Thyroid gland (tissue), 4 donors: ENCODE data around the gene ZSCAN1. TPM values are rescaled to one million over a fixed set of nuclear protein-coding genes. Genes with fewer than 3 reads are reported as not detected.

ENCODE experiments used
- DNase-seq, 2 donors: peaks; one replicate each; pipeline ENCODE4 v3.0.0-alpha.2; 2019
- H3K27ac ChIP-seq, 3 donors: fragments of 200-600 bp; sonication (generic); 1 replicate in 2 of 3; 2 replicates in 1 of 3; pipeline ENCODE4 v1.5.1; 2016 to 2019; ENCODE audit warnings: mild to moderate bottlenecking in 1 of 3, moderate library complexity in 1 of 3
- H3K27me3 ChIP-seq: fragments of 200-600 bp; sonication (generic); one replicate; pipeline ENCODE4 v1.5.1; 2019
- H3K36me3 ChIP-seq, 2 donors: fragments of 200-600 bp; sonication (generic); one replicate each; pipeline ENCODE4 v1.5.1; 2016 to 2019
- H3K4me1 ChIP-seq, 2 donors: fragments of 200-600 bp; sonication (generic); one replicate each; pipeline ENCODE4 v1.5.1; 2017 to 2019
- H3K4me3 ChIP-seq, 3 donors: fragments of 200-600 bp; sonication (generic); replicated peaks in 1 of 3; 1 replicate in 2 of 3; 2 replicates in 1 of 3; pipeline ENCODE4 v1.5.1; 2016; ENCODE audit warnings: mild to moderate bottlenecking in 1 of 3
- H3K9me3 ChIP-seq: fragments of 200-600 bp; sonication (generic); one replicate; pipeline ENCODE4 v1.5.1; 2017
- CTCF ChIP-seq, 6 experiments: fragments of 200-600 bp in 3 of 6; fragments of 450-650 bp in 3 of 6; sonication (generic) in 3 of 6; IDR thresholded peaks; one replicate each; pipeline ENCODE4 v1.5.1; 2016 to 2019; ENCODE audit warnings: antibody characterized with exemption in 6 of 6, mild to moderate bottlenecking in 2 of 6, inconsistent platforms in 1 of 6, moderate library complexity in 1 of 6
- POLR2A ChIP-seq, 2 donors: fragments of 450-650 bp; IDR thresholded peaks; one replicate each; pipeline ENCODE4 v1.6.1; 2017; ENCODE audit warnings: antibody characterized with exemption in 2 of 2, mild to moderate bottlenecking in 2 of 2, moderate library complexity in 1 of 2
- WGBS, 2 donors: methylation state at CpG; one replicate each; pipeline ENCODE4 v1.1.5; 2017; 5-methylcytosine and 5-hydroxymethylcytosine counted together
- intact Hi-C: fragments of 100-400 bp; cut with DNase I; formaldehyde crosslinking; loops from one replicate; pipeline ENCODE4 v1.15.1; 2023
- total RNA-seq, 4 donors: library from RNA; depleted of rRNA; stranded (reverse); fragments of >200 nt; gene quantifications; one replicate each; pipeline ENCODE4 v1.2.3, GENCODE V29; 2016

The ZSCAN1 gene
- total RNA-seq, 4 donors from 2014 or later: 0.88 to 7.5 (median 3.4) TPM

- Histone ChIP-seq H3K36me3 (no peaks in the 10 kb centered on the region), H3K4me1 (peaks cover 12 to 19% of the 10 kb centered on the region in 2 donors), H3K4me3 (peak overlapping the region in 2 of 3 donors; percentile 87 to 96), H3K9me3 (no peaks in the 10 kb centered on the region), H3K27me3 (no peaks in the 10 kb centered on the region), H3K27ac (peak overlapping the region; percentile 94 to 98 (median 97))
- WGBS, 2 donors: 14 to 18% methylated on average over 2 of the region's 2 CpGs
- intact Hi-C loops: loop anchor here (5.0 kb wide), 2 partner anchors 59 to 81 kb away; no protein-coding TSS in a partner anchor
- no peak for TF ChIP-seq POLR2A (IDR thresholded peaks at IDR 0.05)
- no peak for TF ChIP-seq CTCF (IDR thresholded peaks at IDR 0.05)
- DNase-seq: no peak
These were observed 64.8 kb downstream of the ZSCAN1 start for GRCh38 chr19:58098682-58098998.

Other genes starting within 250 kb of the ZSCAN1 start
- gene ZNF552, start 219.1 kb upstream of the ZSCAN1 start, total RNA-seq: 10 to 100 TPM in 2 of 4 donors, 1 to 10 TPM in 2; 5.3 to 13.6 (median 10.2) TPM
- 10 to 100 TPM; 21.8 to 35.8 (median 23.9) TPM for gene ZNF587B, start 203.7 kb upstream of the ZSCAN1 start, total RNA-seq
- 10 to 100 TPM; 15.9 to 36.5 (median 24.4) TPM for gene ZNF587, start 184.2 kb upstream of the ZSCAN1 start, total RNA-seq
- gene ZNF814, start 145.0 kb upstream of the ZSCAN1 start, total RNA-seq: 10 to 100 TPM; 25.6 to 41.4 (median 31.6) TPM
- 10 to 100 TPM; 17.7 to 33.0 (median 25.1) TPM for gene ZNF417, start 117.4 kb upstream of the ZSCAN1 start, total RNA-seq
- 10 to 100 TPM in 3 of 4 donors, 1 to 10 TPM in 1; 9.3 to 17.2 (median 11.7) TPM for gene ZNF418, start 98.6 kb upstream of the ZSCAN1 start, total RNA-seq
- gene ZNF256, start 86.3 kb upstream of the ZSCAN1 start, total RNA-seq: 10 to 100 TPM in 1 of 4 donors, 1 to 10 TPM in 3; 5.7 to 11.1 (median 6.3) TPM
- gene C19orf18, start 59.5 kb upstream of the ZSCAN1 start, total RNA-seq: not detected
- gene ZNF606, start 31.2 kb upstream of the ZSCAN1 start, total RNA-seq: 10 to 100 TPM; 30.2 to 60.4 (median 38.6) TPM
- 10 to 100 TPM; 12.6 to 22.9 (median 18.1) TPM for gene ZNF135, start 25.3 kb downstream of the ZSCAN1 start, total RNA-seq
- gene ZSCAN18, start 64.2 kb downstream of the ZSCAN1 start, total RNA-seq: 100 to 1,000 TPM; 129 to 150 (median 132) TPM
- 10 to 100 TPM; 15.6 to 20.6 (median 17.6) TPM for gene ZNF329, start 116.8 kb downstream of the ZSCAN1 start, total RNA-seq
- gene ZNF274, start 149.0 kb downstream of the ZSCAN1 start, total RNA-seq: 10 to 100 TPM; 43.0 to 75.3 (median 49.9) TPM
- 100 to 1,000 TPM in 1 of 4 donors, 10 to 100 TPM in 3; 64.7 to 103 (median 76.5) TPM for gene ZNF544, start 194.9 kb downstream of the ZSCAN1 start, total RNA-seq
- gene ZNF8, start 244.9 kb downstream of the ZSCAN1 start, total RNA-seq: 10 to 100 TPM in 3 of 4 donors, 1 to 10 TPM in 1; 9.7 to 14.7 (median 10.3) TPM